Measurements from ENCODE around the gene PLP1.

DNA sequence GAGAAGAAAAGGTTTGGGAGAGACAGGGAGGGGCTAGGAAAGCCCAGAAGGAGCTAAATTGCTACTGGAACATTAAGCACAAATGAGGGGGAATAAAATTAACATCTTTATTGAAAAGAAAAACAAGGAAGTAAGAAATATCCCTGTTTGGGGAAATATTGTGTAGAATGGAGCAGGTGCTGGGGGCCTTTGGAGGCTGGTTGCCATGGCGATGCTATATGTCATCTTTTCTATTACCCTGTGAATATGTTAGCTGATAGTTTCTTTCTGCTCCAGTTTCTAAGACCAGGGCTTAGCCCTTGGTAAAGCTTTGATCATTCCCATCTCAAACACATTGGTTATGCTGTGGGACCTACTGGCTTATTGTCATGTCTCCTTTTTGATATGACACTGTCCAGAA is 37.2 kb upstream of the PLP1 start:
- TF ChIP-seq HDAC2 (IDR thresholded peaks at IDR 0.05) (no peak), TBP (optimal IDR thresholded peaks at IDR 0.05; ENCODE audit: low read depth, low read length) (no peak), SNIP1 (IDR thresholded peaks at IDR 0.05; ENCODE audit: low read depth) (no peak), POLR3A (IDR thresholded peaks at IDR 0.05; ENCODE audit: borderline replicate concordance, extremely low read depth, insufficient read depth, insufficient read length) (no peak), RBBP5 (IDR thresholded peaks at IDR 0.05; ENCODE audit: borderline replicate concordance, insufficient read depth, low read length, poor library complexity, severe bottlenecking) (no peak), POLR2AphosphoS5 (IDR thresholded peaks at IDR 0.05; ENCODE audit: control insufficient read depth, insufficient read depth, low read depth, low read length) (no peak), CTCF (IDR thresholded peaks at IDR 0.05 in 2 of 3, conservative IDR thresholded peaks at IDR 0.05 in 1 of 3; ENCODE audit: insufficient read depth in 2 of 3, low read depth in 1 of 3, low read length in 3 of 3) (no peak), CBFB (CRISPR knock-in tag; IDR thresholded peaks at IDR 0.05) (no peak), ZNF740 (CRISPR knock-in tag; IDR thresholded peaks at IDR 0.05) (no peak), ZNF740 (tag; IDR thresholded peaks at IDR 0.05) (no peak), SMC3 (conservative IDR thresholded peaks at IDR 0.05; ENCODE audit: insufficient read depth, low read depth, low read length) (no peak), CHCHD3 (CRISPR knock-in tag; IDR thresholded peaks at IDR 0.05) (no peak), FOS (IDR thresholded peaks at IDR 0.05; ENCODE audit: extremely low read depth, insufficient read length) (no peak), EZH2 (IDR thresholded peaks at IDR 0.05; ENCODE audit: borderline replicate concordance, low read depth, low read length) (no peak), TARDBP (IDR thresholded peaks at IDR 0.05) (no peak)
